Lung (tissue), 12 donors: ENCODE data around the gene PODN. TPM values are rescaled to one million over a fixed set of nuclear protein-coding genes. Genes with fewer than 3 reads are reported as not detected.
A peak's percentile ranks its signal among the peaks of the same experiment; 100 is the strongest.

ENCODE experiments used
- ATAC-seq: fragments of 200-7000 bp; cut with Tn5 transposase; one replicate; pipeline ENCODE4 v1.9.1; 2020; ENCODE audit warnings: moderate number of reproducible peaks; ENCODE audit not compliant: insufficient read depth, low FRiP score
- DNase-seq, 3 donors: peaks; one replicate each; pipeline ENCODE4 v3.0.0-alpha.2; 2013 to 2017
- H3K27ac ChIP-seq, 2 donors: one replicate each; pipeline ENCODE4 v1.5.1; 2013; ENCODE audit warnings: mild to moderate bottlenecking in 2 of 2, moderate library complexity in 2 of 2, control low read depth in 1 of 2, inconsistent platforms in 1 of 2, low read depth in 1 of 2, low read length in 1 of 2
- H3K27me3 ChIP-seq, 3 donors: one replicate each; pipeline ENCODE4 v1.5.1; 2013; ENCODE audit warnings: low read length in 2 of 3; ENCODE audit not compliant: control insufficient read depth in 3 of 3, insufficient read depth in 3 of 3
- H3K36me3 ChIP-seq, 4 donors: one replicate each; pipeline ENCODE4 v1.5.1; 2013; ENCODE audit warnings: low read length in 4 of 4, mild to moderate bottlenecking in 1 of 4, moderate library complexity in 1 of 4; ENCODE audit not compliant: control insufficient read depth in 4 of 4, insufficient read depth in 4 of 4
- H3K4me1 ChIP-seq, 5 donors: one replicate each; pipeline ENCODE4 v1.5.1; 2013; ENCODE audit warnings: low read length in 5 of 5, mild to moderate bottlenecking in 2 of 5, moderate library complexity in 1 of 5; ENCODE audit not compliant: control insufficient read depth in 5 of 5, insufficient read depth in 5 of 5
- H3K4me3 ChIP-seq: one replicate; pipeline ENCODE4 v1.5.1; 2013; ENCODE audit warnings: mild to moderate bottlenecking, control low read depth, moderate library complexity
- H3K9ac ChIP-seq, 2 donors: one replicate each; pipeline ENCODE4 v1.5.1; 2013; ENCODE audit warnings: low read length in 2 of 2, control low read depth in 1 of 2; ENCODE audit not compliant: insufficient read depth in 1 of 2
- H3K9me3 ChIP-seq, 4 donors: one replicate each; pipeline ENCODE4 v1.5.1; 2013; ENCODE audit warnings: low read length in 3 of 4, mild to moderate bottlenecking in 1 of 4, moderate library complexity in 1 of 4; ENCODE audit not compliant: control insufficient read depth in 4 of 4, insufficient read depth in 3 of 4
- WGBS, 2 donors: extraction: QIAGEN DNeasy Blood & Tissue Kit; methylation state at CpG; one replicate each; pipeline ENCODE4 v1.1.7; 2013; 5-methylcytosine and 5-hydroxymethylcytosine counted together
- polyA plus RNA-seq, 2 donors: library from polyadenylated mRNA; stranded (reverse); fragments of 200-250 nt; gene quantifications; one replicate each; pipeline ENCODE4 v1.2.1, GENCODE V29; 2013
- total RNA-seq, 2 donors: library from RNA; depleted of rRNA in 1 of 2; stranded (reverse); fragments of >200 nt in 1 of 2; gene quantifications; one replicate each; pipeline ENCODE4 v1.2.1, GENCODE V29; 2014 to 2021
- TF ChIP-seq, protein P1 (sequence below): IDR thresholded peaks from 2 replicates; pipeline ENCODE4 v1.5.1; 2012; ENCODE audit warnings: mild to moderate bottlenecking; ENCODE audit errors: control extremely low read depth, extremely low read depth
- donor health status: control.
- donor health status: control.
- donor health status: Bipolar disorder and iron deficiency.
- donor health status: healthy.
- donor health status: DM: yes; HTN: yes; CAD: no.

PODN gene
- total and polyA plus RNA-seq, 4 donors: 12.9 to 40.9 (median 21.7) TPM

DNA sequence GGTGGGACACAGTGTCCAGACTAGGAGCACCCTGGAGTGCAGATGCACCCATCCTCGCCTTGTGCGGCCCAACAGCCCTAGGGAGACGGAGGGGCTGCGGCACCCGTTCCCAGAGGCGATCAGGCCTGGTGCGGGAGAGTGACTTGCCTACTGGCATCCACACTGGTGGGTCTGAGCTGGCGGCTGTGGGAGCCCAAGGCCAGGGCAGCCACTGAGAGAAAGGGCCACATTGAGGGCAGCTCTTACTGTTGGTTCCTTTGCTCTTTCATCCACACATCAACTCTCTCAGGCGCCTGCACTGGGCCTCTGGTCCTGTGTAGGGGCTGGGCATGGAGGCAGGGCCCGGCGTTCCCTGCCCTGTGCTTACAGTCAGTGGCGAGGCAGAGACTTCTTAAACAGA is 8.6 kb downstream of the PODN start:
- Histone ChIP-seq H3K4me3 (no peak overlapping the region), H3K9me3 (no peaks in the 10 kb centered on the region), H3K9ac (no peak overlapping the region), H3K36me3 (peaks cover 0 to 5% (median 0%) of the 10 kb centered on the region in 4 donors), H3K4me1 (peaks cover 0 to 14% (median 6%) of the 10 kb centered on the region in 5 donors), H3K27me3 (no peaks in the 10 kb centered on the region), H3K27ac (no peak overlapping the region)
- ATAC-seq (no peak), DNase-seq (no peak)
- 97 to 99% methylated on average over 12 of the region's 12 CpGs for WGBS, 2 donors
- TF ChIP-seq, protein P1, sequence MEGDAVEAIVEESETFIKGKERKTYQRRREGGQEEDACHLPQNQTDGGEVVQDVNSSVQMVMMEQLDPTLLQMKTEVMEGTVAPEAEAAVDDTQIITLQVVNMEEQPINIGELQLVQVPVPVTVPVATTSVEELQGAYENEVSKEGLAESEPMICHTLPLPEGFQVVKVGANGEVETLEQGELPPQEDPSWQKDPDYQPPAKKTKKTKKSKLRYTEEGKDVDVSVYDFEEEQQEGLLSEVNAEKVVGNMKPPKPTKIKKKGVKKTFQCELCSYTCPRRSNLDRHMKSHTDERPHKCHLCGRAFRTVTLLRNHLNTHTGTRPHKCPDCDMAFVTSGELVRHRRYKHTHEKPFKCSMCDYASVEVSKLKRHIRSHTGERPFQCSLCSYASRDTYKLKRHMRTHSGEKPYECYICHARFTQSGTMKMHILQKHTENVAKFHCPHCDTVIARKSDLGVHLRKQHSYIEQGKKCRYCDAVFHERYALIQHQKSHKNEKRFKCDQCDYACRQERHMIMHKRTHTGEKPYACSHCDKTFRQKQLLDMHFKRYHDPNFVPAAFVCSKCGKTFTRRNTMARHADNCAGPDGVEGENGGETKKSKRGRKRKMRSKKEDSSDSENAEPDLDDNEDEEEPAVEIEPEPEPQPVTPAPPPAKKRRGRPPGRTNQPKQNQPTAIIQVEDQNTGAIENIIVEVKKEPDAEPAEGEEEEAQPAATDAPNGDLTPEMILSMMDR: no peak

DNA sequence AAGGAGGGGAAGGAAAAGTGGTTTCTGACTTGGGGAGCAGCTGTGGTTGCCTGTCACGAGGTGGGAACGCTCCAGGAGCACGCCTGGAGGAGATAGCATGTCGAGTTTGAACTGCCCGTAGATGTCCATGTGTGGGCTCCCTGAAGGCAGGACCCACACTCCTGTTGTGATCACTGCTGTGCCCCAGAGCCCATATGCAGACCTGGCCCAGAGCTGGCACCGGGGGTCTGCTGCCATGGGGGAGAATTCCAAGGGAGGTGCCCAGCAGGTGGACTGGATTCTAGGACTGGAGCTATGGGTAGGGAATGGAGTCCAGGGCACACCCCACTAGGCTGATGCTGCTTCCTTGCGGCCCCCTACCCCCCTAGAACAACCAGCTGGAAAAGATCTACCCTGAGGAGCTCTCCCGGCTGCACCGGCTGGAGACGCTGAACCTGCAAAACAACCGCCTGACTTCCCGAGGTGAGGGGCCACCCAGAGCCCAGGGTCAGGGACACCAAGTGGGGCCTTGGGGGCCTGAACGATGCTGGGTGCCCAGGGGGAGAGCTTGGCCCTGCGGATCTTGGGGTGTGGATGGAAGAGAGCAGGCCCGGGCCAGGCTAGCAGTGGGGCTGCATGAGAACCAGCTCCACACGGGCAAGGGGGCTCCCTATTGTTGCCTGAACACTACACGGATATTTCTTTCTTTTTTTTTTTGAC is 9.3 kb downstream of the PODN start:
- peak in 1 of 3 donors; percentile 8 for DNase-seq
- Histone ChIP-seq H3K9ac (no peak overlapping the region), H3K9me3 (no peaks in the 10 kb centered on the region), H3K36me3 (peaks cover 0 to 5% (median under 1%) of the 10 kb centered on the region in 4 donors), H3K27me3 (no peaks in the 10 kb centered on the region), H3K27ac (no peak overlapping the region), H3K4me3 (no peak overlapping the region), H3K4me1 (peaks cover 0 to 12% (median 6%) of the 10 kb centered on the region in 5 donors)
- no peak for ATAC-seq
- 86 to 88% methylated on average over 17 of the region's 17 CpGs for WGBS, 2 donors
- TF ChIP-seq, protein P1: no peak

DNA sequence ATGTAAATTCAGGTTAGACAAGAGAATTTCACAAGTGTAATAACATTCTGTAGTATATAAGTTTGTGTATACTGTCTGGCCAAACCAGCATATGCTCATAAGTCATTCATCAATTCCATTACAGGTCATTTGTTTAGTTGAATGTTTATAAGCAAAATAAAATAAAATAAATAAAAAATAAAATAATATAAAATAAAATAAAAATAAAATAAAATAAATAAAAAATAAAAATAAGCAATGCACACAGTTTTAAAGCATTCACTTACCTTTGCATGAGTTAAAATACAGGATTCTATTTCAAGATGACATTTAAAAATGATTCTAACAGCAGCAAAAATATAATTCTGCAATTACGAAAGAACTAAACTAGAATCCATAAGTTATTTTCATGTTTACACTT is 9.9 kb downstream of the PODN start:
- 92 to 98% methylated on average over 1 of the region's 1 CpG for WGBS, 2 donors
- H3K27ac ChIP-seq: no peak overlapping the region
- no peaks in the 10 kb centered on the region for H3K27me3 ChIP-seq
- H3K9me3 ChIP-seq: no peaks in the 10 kb centered on the region
- DNase-seq (no peak), ATAC-seq (no peak)
- H3K4me3 ChIP-seq: no peak overlapping the region
- peaks cover 0 to 6% (median 3%) of the 10 kb centered on the region in 5 donors for H3K4me1 ChIP-seq
- TF ChIP-seq, protein P1: no peak
- peaks cover 0 to 5% (median 1%) of the 10 kb centered on the region in 4 donors for H3K36me3 ChIP-seq
- H3K9ac ChIP-seq: no peak overlapping the region
